MM.1S (cell line): ENCODE measurements around the gene DPP10.

Experiments used
- EZH2 ChIP-seq: fragments of 300-600 bp; sonication (generic); optimal IDR thresholded peaks from 2 replicates; pipeline ENCODE3; 2017; ENCODE audit warnings: low read depth, mild to moderate bottlenecking, antibody characterized with exemption, low read length, mixed read lengths
- EZH2phosphoT487 ChIP-seq: fragments of 300-600 bp; sonication (generic); IDR thresholded peaks from 2 replicates; pipeline ENCODE4 v1.6.1; 2018; ENCODE audit warnings: antibody characterized with exemption, low read length
- TF ChIP-seq, protein P1 (sequence below): fragments of 300-600 bp; sonication (generic); IDR thresholded peaks from 2 replicates; pipeline ENCODE4 v1.5.1; 2016; ENCODE audit warnings: antibody characterized with exemption, low read length, mixed read lengths

DNA sequence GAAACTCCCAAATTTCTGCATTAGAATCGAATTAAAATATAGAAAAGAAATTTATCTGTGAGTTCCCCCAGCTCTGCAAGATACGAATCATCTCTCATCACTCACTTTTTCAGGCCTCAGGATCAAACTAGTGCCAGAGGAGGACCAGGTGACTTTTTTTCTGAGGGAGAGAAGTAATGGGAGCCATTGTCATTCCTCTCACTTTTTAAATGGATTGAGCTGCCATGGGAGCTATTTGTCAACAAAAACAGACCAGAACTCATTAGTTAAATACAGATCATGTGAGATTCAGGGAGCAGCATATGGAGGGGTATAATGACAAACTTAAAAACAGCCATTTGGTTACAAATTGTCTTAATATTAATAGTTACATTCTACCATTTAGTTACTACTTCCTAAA is 594.4 kb downstream of the DPP10 start:
- TF ChIP-seq EZH2 (no peak), EZH2phosphoT487 (no peak)
- TF ChIP-seq, protein P1, sequence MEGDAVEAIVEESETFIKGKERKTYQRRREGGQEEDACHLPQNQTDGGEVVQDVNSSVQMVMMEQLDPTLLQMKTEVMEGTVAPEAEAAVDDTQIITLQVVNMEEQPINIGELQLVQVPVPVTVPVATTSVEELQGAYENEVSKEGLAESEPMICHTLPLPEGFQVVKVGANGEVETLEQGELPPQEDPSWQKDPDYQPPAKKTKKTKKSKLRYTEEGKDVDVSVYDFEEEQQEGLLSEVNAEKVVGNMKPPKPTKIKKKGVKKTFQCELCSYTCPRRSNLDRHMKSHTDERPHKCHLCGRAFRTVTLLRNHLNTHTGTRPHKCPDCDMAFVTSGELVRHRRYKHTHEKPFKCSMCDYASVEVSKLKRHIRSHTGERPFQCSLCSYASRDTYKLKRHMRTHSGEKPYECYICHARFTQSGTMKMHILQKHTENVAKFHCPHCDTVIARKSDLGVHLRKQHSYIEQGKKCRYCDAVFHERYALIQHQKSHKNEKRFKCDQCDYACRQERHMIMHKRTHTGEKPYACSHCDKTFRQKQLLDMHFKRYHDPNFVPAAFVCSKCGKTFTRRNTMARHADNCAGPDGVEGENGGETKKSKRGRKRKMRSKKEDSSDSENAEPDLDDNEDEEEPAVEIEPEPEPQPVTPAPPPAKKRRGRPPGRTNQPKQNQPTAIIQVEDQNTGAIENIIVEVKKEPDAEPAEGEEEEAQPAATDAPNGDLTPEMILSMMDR, result no peak
